ENCODE data around the gene ACTR3C. TPM values are rescaled to one million over a fixed set of nuclear protein-coding genes. Genes with fewer than 3 reads are reported as not detected.

ACTR3C gene
- polyA plus RNA-seq, 4 donors, result 2.4 to 9.6 (median 6.0) TPM

- no peaks in the 10 kb centered on the region for H3K9me3 ChIP-seq (ENCODE audit: control insufficient read depth in 2 of 2, insufficient read depth in 1 of 2, low read depth in 1 of 2, low read length in 1 of 2)
- peaks cover 2 to 82% (median 10%) of the 10 kb centered on the region in 3 donors for H3K36me3 ChIP-seq (ENCODE audit: control insufficient read depth in 3 of 3, insufficient read depth in 2 of 3, low read depth in 1 of 3, low read length in 3 of 3)
- peaks cover 0 to 6% (median under 1%) of the 10 kb centered on the region in 3 donors for H3K4me1 ChIP-seq (ENCODE audit: control insufficient read depth in 3 of 3, insufficient read depth in 2 of 3, low read depth in 1 of 3, low read length in 2 of 3)
- H3K27me3 ChIP-seq (ENCODE audit: control insufficient read depth in 3 of 3, insufficient read depth in 3 of 3, low read length in 3 of 3), result no peaks in the 10 kb centered on the region
- DNase-seq (no peak), FAIRE-seq (no peak)
- WGBS, 3 donors, result 79 to 84% (median 83%) methylated on average over 22 of the region's 22 CpGs
- H3K27ac ChIP-seq (ENCODE audit: low read depth in 1 of 3, low read length in 2 of 3), result no peak overlapping the region
- H3K4me3 ChIP-seq (ENCODE audit: low read depth in 1 of 3, low read length in 3 of 3), result no peak overlapping the region
Observed at GRCh38 chr7:150329331-150330120, 6.2 kb upstream of the ACTR3C start.

- no peak for FAIRE-seq
- Histone ChIP-seq H3K36me3 (ENCODE audit: control insufficient read depth in 3 of 3, insufficient read depth in 2 of 3, low read depth in 1 of 3, low read length in 3 of 3) (peaks cover 2 to 66% (median 10%) of the 10 kb centered on the region in 3 donors), H3K4me3 (ENCODE audit: low read depth in 1 of 3, low read length in 3 of 3) (no peak overlapping the region), H3K27me3 (ENCODE audit: control insufficient read depth in 3 of 3, insufficient read depth in 3 of 3, low read length in 3 of 3) (no peaks in the 10 kb centered on the region), H3K9me3 (ENCODE audit: control insufficient read depth in 2 of 2, insufficient read depth in 1 of 2, low read depth in 1 of 2, low read length in 1 of 2) (no peaks in the 10 kb centered on the region), H3K27ac (ENCODE audit: low read depth in 1 of 3, low read length in 2 of 3) (no peak overlapping the region), H3K4me1 (ENCODE audit: control insufficient read depth in 3 of 3, insufficient read depth in 2 of 3, low read depth in 1 of 3, low read length in 2 of 3) (peaks cover 3 to 10% (median 5%) of the 10 kb centered on the region in 3 donors)
- WGBS, 3 donors, result 86 to 98% (median 97%) methylated on average over 3 of the region's 3 CpGs
- no peak for DNase-seq
Observed at GRCh38 chr7:150327308-150327707, 4.0 kb upstream of the ACTR3C start.

DNA sequence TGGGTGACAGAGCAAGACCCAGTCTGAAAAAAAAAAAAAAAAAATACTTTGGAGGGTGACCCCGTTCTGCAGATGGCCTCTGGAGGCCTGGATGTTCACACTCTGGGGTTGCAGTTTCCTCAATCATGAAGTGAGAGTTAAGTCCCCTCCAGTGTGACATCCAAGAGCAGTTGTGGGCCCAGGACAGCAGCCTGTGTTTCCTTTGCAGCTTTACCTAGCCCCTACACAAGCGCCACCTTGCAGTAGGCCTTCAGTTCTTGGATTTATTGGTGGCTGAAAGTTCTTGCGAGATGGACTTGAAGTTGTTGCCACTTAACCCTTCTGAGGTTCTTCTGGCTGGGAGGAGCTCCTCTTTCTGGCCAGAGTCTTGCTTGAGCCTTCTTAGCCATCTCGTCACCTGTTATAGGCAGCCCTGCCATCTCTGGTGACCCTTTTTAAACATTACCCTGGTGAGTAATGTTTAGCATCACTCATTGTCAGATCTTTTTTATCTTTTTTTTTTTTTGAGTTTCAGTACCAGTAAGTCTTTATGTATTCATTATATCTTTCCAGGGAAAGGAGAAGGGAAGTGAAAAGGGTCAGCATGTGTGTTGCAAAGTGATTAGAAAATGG, 3.4 kb upstream of the ACTR3C start:
- no peak overlapping the region for H3K4me3 ChIP-seq (ENCODE audit: low read depth in 1 of 3, low read length in 3 of 3)
- no peak for FAIRE-seq
- H3K27ac ChIP-seq (ENCODE audit: low read depth in 1 of 3, low read length in 2 of 3), result no peak overlapping the region
- peaks cover 2 to 62% (median 10%) of the 10 kb centered on the region in 3 donors for H3K36me3 ChIP-seq (ENCODE audit: control insufficient read depth in 3 of 3, insufficient read depth in 2 of 3, low read depth in 1 of 3, low read length in 3 of 3)
- no peak for DNase-seq
- peaks cover 7 to 15% (median 8%) of the 10 kb centered on the region in 3 donors for H3K4me1 ChIP-seq (ENCODE audit: control insufficient read depth in 3 of 3, insufficient read depth in 2 of 3, low read depth in 1 of 3, low read length in 2 of 3)
- 77 to 92% (median 90%) methylated on average over 4 of the region's 4 CpGs for WGBS, 3 donors
- no peaks in the 10 kb centered on the region for H3K9me3 ChIP-seq (ENCODE audit: control insufficient read depth in 2 of 2, insufficient read depth in 1 of 2, low read depth in 1 of 2, low read length in 1 of 2)
- no peaks in the 10 kb centered on the region for H3K27me3 ChIP-seq (ENCODE audit: control insufficient read depth in 3 of 3, insufficient read depth in 3 of 3, low read length in 3 of 3)

GRCh38 chr7:150325901-150326300, 2.6 kb upstream of the ACTR3C start:
- peaks cover 2 to 58% (median 10%) of the 10 kb centered on the region in 3 donors for H3K36me3 ChIP-seq (ENCODE audit: control insufficient read depth in 3 of 3, insufficient read depth in 2 of 3, low read depth in 1 of 3, low read length in 3 of 3)
- FAIRE-seq (no peak), DNase-seq (no peak)
- 91 to 92% (median 91%) methylated on average over 6 of the region's 6 CpGs for WGBS, 3 donors
- H3K4me1 ChIP-seq (ENCODE audit: control insufficient read depth in 3 of 3, insufficient read depth in 2 of 3, low read depth in 1 of 3, low read length in 2 of 3), result peaks cover 8 to 21% (median 11%) of the 10 kb centered on the region in 3 donors
- peak overlapping the region in 1 of 3 donors; percentile 38 for H3K27ac ChIP-seq (ENCODE audit: low read depth in 1 of 3, low read length in 2 of 3)
- no peak overlapping the region for H3K4me3 ChIP-seq (ENCODE audit: low read depth in 1 of 3, low read length in 3 of 3)
- H3K27me3 ChIP-seq (ENCODE audit: control insufficient read depth in 3 of 3, insufficient read depth in 3 of 3, low read length in 3 of 3), result no peaks in the 10 kb centered on the region
- H3K9me3 ChIP-seq (ENCODE audit: control insufficient read depth in 2 of 2, insufficient read depth in 1 of 2, low read depth in 1 of 2, low read length in 1 of 2), result no peaks in the 10 kb centered on the region

DNA sequence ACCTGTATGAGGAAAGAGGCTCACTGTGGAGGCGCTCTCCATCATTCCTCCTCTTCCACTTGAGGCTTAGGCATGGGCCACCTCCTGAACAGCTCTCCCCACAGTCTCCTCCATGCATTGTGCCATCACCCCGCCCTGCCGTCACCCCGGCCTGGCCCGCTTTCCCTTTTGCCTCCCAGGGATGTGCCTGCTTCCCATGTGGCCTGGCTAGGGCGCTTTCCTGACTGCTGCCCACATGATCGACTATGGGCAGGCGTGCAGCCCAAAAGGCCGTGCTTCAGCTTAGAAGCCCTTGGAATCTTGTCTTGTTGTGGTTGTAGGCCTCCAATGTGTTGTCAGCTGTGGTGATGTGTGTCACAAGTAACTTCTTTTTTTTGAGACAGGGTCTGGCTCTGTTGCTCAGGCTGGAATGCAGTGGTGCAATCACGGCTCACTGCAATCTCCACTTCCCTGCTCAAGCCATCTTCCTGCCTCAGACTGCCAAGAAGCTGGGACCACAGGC, 1.8 kb upstream of the ACTR3C start:
- Histone ChIP-seq H3K4me1 (ENCODE audit: control insufficient read depth in 3 of 3, insufficient read depth in 2 of 3, low read depth in 1 of 3, low read length in 2 of 3) (peaks cover 8 to 23% (median 13%) of the 10 kb centered on the region in 3 donors), H3K27me3 (ENCODE audit: control insufficient read depth in 3 of 3, insufficient read depth in 3 of 3, low read length in 3 of 3) (no peaks in the 10 kb centered on the region), H3K36me3 (ENCODE audit: control insufficient read depth in 3 of 3, insufficient read depth in 2 of 3, low read depth in 1 of 3, low read length in 3 of 3) (peaks cover 2 to 50% (median 10%) of the 10 kb centered on the region in 3 donors), H3K27ac (ENCODE audit: low read depth in 1 of 3, low read length in 2 of 3) (peak overlapping the region; percentile 25 to 93 (median 91)), H3K9me3 (ENCODE audit: control insufficient read depth in 2 of 2, insufficient read depth in 1 of 2, low read depth in 1 of 2, low read length in 1 of 2) (no peaks in the 10 kb centered on the region), H3K4me3 (ENCODE audit: low read depth in 1 of 3, low read length in 3 of 3) (no peak overlapping the region)
- DNase-seq, result no peak
- WGBS, 3 donors, result 88 to 96% (median 88%) methylated on average over 10 of the region's 10 CpGs
- FAIRE-seq, result no peak

DNA sequence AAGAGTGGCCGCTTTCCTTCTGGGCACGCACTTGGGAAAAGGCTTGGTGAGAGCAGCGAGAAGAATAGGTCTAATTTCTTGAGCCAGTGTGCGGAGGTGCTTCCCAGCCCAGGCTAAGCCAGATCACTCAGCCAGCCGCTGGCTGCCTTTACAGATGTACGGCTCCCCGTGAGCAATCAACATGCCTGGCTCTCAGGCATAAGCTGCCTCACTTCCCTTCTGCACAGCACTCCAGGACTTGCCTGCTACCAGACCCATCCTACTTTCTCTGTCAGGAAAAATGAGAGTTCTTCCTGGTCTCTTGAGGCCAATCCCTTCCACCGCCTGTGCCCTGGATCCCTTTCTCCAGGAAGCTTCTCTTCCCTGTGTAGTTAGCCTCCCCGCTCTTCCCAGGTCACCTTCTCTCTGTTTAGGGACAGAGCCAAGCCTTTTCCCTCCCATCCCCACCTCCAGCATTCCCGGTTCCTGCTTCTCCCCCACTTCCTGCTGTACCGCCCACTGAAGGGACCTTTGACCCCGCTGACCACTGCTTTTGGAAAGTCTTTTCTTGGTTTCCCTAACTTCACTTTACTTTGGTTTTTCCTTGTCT, 1.1 kb upstream of the ACTR3C start:
- Histone ChIP-seq H3K9me3 (ENCODE audit: control insufficient read depth in 2 of 2, insufficient read depth in 1 of 2, low read depth in 1 of 2, low read length in 1 of 2) (no peaks in the 10 kb centered on the region), H3K36me3 (ENCODE audit: control insufficient read depth in 3 of 3, insufficient read depth in 2 of 3, low read depth in 1 of 3, low read length in 3 of 3) (peaks cover 2 to 43% (median 10%) of the 10 kb centered on the region in 3 donors), H3K27me3 (ENCODE audit: control insufficient read depth in 3 of 3, insufficient read depth in 3 of 3, low read length in 3 of 3) (no peaks in the 10 kb centered on the region), H3K27ac (ENCODE audit: low read depth in 1 of 3, low read length in 2 of 3) (peak overlapping the region; percentile 55 to 93 (median 91)), H3K4me1 (ENCODE audit: control insufficient read depth in 3 of 3, insufficient read depth in 2 of 3, low read depth in 1 of 3, low read length in 2 of 3) (peaks cover 8 to 23% (median 13%) of the 10 kb centered on the region in 3 donors), H3K4me3 (ENCODE audit: low read depth in 1 of 3, low read length in 3 of 3) (peak overlapping the region in 2 of 3 donors; percentile 88)
- DNase-seq (peak; percentile 41 to 54), FAIRE-seq (no peak)
- WGBS, 3 donors, result 19 to 46% (median 37%) methylated on average over 12 of the region's 12 CpGs

GRCh38 chr7:150323682-150324372, 482 bp upstream of the ACTR3C start:
- H3K36me3 ChIP-seq (ENCODE audit: control insufficient read depth in 3 of 3, insufficient read depth in 2 of 3, low read depth in 1 of 3, low read length in 3 of 3), result peaks cover 2 to 37% (median 6%) of the 10 kb centered on the region in 3 donors
- WGBS, 3 donors, result 3 to 15% (median 9%) methylated on average over 16 of the region's 16 CpGs
- H3K27ac ChIP-seq (ENCODE audit: low read depth in 1 of 3, low read length in 2 of 3), result peak overlapping the region; percentile 91 to 97 (median 93)
- H3K9me3 ChIP-seq (ENCODE audit: control insufficient read depth in 2 of 2, insufficient read depth in 1 of 2, low read depth in 1 of 2, low read length in 1 of 2), result no peaks in the 10 kb centered on the region
- H3K4me1 ChIP-seq (ENCODE audit: control insufficient read depth in 3 of 3, insufficient read depth in 2 of 3, low read depth in 1 of 3, low read length in 2 of 3), result peaks cover 8 to 23% (median 13%) of the 10 kb centered on the region in 3 donors
- FAIRE-seq (no peak), DNase-seq (peak in 1 of 2 donors; percentile 57)
- H3K27me3 ChIP-seq (ENCODE audit: control insufficient read depth in 3 of 3, insufficient read depth in 3 of 3, low read length in 3 of 3), result no peaks in the 10 kb centered on the region
- H3K4me3 ChIP-seq (ENCODE audit: low read depth in 1 of 3, low read length in 3 of 3), result peak overlapping the region; percentile 88 to 90 (median 88)

Measured in small intestine (tissue), 7 donors.